HG02623 (cell line): ENCODE data around the gene GPR152.

Source experiments
- ATAC-seq: cut with Tn5 transposase; IDR thresholded peaks from one replicate; pipeline ENCODE4 v1.9.1; 2021; ENCODE audit warnings: moderate library complexity; ENCODE audit not compliant: unreplicated experiment

GPR152 gene

DNA sequence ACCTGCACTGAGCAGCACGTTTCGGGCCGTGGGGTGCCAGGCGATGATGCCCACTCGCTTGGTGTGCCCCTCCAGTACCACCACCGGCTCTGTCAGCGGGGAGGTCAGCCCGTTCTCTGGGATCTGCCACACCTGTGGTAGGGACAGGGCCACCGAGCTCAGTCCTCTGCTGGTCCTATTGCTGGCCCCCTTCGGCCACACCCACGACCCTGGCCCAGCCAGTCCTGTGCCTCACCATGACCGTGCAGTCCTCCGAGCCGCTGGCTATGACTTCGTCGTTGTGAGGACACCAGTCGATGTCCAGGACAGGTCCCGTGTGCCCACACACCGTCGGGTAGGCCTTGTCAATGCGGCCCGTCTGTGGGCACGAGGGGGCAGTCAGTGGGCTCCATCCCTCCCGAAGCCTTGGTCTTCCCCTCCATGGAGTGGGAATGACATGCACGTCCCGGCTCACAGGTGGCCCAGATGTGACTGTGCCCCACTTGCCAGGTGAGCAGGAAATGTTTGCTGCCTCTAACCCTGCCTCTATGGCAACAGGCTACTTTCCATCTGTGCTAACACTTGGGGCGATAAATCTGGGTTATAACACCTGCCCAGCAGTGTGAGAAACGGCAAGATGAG, 10.7 kb downstream of the GPR152 start:
- no peak for ATAC-seq

DNA sequence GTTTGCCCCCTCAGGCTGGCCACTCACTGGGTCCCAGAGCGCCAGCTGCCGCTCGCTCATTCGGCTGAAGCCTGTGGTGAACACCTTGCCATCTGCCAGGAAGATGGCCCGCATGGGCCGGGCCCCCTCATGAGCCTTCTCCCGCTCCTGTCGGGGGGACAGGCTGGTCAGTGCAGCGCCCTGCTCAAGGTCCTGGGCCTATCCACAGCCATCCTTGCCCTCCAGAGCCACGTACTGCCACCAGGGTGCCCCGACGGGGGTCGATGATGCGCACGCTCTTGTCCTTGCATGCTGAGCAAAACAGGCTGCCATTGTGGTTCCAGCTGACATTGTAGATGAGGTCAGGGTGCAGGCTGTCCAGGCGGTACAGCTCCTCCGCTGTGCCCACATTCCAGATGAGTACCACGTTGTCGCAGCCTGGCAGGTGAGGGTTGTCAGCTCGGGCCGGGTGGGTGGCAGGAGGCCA, 11.4 kb downstream of the GPR152 start:
- no peak for ATAC-seq

DNA sequence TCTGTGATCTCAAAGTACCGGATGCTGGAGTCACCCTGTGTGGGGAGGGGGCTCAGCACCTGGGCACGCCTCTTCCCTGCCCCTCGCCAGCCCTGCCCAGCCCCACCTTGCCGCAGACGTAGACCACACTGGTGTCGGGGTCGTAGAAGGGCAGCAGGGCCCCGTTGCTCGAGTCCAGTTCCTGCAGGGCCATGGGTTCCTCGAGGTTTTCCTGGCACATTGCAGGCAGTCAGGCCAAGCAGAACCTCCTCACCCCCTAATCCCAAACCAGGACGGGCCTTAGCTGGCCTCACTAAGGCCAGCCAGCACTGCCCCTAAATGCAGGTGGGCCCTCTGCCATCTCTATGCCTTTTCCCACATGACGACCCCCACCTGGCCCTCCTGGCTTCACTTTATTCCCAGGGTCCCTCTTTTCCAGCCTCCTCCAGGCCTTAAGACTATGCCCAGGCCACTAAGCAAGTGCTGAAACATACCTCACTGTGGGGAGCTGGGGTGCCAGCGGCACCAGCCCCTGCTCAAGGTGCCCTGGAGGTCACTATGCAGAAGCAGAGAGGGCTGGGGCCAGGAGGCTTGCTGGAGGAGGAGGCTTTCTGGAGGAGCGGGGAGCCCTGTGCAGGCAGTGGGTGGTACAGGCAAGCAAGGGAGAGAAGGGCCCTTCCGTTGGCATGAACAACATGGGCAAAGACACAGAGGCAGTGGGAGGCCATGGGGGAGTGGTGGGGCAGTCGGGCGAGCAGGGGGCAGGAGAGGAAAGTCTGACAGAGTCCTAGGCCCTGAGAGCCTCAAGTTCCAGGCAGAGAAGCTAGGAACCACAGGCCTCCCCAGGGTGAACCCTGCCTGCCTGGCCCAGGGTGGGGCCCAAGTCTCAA, 12.1 kb downstream of the GPR152 start:
- no peak for ATAC-seq

DNA sequence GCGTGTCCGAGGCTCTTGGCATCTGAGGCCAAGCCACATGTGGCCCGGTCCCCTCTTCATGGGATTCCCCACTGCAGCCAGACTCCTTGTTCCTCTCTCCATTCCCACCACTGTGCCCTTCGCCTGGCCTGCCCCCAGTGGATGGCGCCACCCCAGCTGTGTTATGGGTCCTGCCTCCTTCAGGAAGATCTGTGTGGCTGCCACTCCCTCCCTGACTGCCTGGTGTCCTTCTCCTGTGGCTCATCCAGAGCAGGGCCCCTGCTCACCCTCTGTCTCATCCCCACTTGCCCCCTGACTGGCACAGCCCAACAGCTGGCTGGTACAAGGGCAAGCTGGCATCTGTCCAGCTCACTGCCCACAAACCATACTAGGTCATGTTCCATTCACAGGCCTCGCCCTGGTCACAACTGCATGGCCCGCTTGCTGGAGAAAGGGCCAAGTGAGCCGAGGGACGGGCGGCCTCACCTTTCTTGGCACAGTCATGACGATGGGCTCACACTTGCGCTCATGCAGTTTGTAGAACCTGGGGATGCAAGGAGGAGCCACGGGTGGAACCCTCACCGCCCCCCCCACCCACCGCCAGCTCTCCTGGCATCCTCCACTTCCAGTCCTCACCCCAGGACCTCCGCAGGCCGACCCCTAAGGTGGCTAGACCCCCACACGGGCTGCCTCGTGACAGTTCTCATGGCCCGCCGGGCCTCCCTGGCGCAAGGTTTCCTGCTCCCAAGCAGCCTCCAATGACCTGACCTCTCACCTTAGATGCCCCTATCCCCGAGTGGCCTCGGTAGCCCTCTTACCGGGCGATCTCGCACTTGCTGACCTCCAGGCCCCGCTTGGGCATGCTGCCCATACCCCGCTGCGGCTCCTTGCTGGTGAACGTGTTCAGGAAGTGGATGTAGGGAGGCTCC, 13.0 kb downstream of the GPR152 start:
- ATAC-seq: no peak

DNA sequence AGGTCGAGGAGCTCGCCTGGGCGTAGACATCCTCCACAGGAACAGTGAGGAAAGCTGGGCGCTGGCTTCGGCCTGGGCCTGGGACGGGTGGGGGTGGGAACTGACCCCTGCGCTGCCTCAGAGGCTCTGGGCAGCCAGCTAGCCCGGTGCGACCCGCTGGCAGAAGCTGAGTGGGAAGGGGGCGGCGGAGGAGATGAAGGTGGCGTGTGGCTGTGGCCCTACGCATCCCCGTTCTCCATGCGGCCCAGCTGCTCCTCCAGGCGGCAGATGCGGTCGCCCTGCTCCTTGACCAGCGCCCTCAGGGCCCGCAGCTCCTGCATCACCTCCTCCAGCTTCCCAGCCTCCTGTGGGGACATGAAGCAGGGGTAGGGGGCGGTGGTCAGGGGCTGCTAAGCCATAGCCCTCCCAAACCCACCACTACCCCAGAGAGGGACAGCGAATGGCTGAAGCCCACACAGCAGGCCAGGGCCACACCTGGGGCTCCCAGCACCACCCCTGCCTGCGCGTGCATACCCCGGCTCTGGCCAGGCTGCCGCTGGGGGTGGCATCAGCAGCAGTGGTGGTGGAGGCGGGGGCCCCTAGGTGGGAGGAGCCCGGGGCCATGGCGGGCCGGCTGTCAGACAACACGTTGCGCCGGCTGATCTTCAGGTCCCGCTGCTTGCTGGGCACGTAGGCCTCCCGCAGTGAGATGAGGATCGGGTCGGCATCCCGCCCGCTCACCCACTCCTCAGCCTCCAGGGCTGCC, 14.2 kb downstream of the GPR152 start:
- no peak for ATAC-seq

DNA sequence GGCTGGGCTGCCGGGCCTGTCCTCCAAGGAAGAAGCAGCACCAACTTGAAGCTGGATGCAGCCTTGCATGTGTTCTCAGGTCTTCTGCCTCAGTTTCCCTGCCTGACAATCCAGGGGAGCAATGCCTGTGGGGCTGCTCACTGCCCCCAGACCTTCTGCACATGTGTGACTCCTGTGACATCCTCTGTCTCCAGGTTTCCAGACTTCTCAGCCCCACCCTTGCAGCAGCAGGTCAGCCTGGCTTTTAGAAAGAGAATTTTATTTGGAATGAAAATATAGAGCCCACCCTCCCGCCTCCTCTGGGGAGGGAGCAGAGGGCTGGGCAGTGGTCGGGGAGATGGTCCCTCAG, 14.7 kb downstream of the GPR152 start:
- no peak for ATAC-seq

DNA sequence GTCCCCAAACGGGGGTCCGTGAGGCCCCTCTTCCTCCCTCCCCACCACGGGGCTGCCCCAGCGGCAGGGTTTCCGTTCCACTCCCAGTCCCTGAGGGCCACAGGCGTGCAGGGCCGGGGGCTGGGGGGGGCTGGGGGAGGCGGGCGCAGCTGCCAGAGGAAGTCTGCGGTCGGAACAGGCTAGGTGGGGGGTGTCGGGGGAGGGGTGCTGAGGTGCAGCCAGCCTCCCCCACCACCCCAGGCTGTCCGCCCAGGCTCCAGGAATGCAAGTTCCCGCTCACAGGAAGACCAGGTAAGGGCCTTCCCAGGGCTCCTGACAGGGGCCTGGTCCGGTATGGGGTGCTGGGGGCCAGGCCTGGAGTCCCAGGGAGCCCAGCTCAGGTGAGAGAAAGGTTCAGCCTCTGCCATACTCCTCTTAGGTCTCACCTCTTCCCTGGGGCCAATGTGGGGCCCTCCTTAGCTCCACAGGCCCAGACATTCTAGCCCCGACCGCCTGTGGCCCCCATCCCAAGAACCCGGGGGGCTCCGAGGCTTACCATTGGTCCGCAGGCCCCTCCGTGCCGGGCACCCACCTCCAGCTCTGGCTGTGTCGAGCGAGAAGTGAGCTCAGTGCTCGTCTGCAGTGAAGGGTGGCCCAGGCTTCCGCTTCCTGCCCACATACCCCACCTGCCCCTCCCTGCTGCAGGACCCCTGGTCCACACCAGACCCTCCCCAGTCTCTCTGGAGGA, 15.3 kb downstream of the GPR152 start, which contains the start of gene PTPRCAP:
Gene PTPRCAP, minus strand, starts transcription at position 601 of the 727 bp plus-strand sequence. Its CDS starts 63 bp downstream, at position 538.
- ATAC-seq: no peak

DNA sequence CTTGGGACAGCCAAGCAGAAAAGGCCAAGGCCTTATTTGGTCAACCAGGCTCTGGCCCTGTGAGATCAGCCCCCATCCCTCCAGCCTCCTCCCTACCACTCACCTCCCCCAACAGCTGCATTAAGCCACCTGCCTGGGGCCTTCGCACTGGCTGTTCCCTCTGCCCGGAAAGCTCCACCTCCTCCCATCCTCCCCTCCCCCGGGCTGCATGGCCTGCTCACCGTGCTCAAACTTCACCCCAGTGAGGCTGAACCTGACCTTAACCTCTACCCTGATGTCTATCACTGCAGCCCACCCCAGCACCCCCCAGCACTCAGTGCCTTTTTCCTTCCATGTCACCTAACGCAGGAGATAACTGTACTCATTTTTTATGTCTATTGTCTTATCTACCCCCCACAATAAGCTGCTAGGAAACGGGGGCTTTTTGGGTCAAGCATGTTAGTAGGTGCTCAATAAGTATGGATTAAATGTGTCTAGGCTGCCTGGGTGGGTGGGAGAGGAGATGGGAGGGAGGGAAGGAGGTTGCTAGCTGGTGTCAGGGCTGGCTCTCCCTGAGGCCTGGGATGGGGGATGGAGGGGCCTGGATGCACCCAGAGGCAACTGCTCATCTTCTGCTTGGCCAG, 16.0 kb downstream of the GPR152 start:
- ATAC-seq: no peak

DNA sequence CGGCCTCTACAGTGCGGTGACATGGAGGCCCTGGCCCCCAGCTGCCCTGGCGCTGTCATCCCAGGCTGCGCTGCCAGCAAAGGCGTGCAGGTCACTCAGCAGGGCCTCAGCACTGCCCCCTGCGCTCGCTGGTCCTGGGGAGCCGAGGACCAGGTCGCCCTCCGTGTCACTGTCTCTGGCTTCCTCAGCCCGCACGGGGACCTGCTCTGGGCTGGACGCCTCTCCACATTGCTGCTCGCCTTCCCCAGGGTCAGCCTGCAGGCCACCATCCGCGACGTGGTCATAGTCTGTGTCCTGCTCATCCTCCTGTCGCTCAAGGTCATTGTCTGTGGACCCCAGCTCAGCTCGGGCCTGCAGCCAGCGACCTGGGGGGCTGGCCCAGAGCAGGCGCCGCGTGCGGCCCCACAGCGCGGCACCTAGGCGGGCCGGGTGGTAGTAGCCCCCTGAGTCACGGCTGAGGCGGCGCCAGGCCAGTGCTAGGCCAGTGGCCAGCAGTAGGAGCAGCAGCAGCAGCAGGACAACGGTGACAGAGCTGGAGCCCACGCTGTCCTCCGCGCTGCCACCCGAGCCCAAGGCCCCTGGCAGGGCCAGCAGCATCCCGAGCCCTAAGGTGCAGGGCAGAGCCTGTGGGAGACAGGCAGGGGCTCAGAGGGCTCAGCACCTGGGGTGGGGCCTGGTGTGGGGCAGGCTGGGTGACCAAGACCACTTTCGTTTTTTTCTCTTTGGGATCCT, 16.6 kb downstream of the GPR152 start:
- no peak for ATAC-seq

DNA sequence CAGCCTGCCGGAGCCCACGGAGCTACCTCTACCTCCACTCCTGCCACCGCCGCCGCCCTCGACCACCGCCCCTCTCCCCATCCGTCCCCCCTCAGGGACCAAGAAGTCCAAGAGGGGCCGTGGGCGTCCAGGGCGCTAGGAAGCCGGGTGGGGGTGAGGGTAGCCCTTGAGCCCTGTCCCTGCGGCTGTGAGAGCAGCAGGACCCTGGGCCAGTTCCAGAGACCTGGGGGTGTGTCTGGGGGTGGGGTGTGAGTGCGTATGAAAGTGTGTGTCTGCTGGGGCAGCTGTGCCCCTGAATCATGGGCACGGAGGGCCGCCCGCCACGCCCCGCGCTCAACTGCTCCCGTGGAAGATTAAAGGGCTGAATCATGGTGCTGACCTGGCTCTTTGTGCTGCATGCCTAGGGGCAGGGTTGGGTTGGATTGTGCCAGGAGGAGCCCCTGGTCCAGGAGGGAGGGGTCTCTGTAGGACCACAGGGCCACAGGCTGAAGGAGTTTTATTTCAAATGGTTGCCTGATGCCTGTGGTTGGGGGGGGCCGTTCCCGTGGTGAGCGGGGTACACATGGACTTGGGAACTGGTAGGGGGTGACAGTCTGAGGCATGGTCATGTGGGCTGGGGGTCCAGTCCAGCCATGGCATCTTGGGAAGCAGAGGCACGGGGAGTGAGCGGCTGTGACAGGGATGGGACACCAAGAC, 17.4 kb downstream of the GPR152 start:
- ATAC-seq: no peak

DNA sequence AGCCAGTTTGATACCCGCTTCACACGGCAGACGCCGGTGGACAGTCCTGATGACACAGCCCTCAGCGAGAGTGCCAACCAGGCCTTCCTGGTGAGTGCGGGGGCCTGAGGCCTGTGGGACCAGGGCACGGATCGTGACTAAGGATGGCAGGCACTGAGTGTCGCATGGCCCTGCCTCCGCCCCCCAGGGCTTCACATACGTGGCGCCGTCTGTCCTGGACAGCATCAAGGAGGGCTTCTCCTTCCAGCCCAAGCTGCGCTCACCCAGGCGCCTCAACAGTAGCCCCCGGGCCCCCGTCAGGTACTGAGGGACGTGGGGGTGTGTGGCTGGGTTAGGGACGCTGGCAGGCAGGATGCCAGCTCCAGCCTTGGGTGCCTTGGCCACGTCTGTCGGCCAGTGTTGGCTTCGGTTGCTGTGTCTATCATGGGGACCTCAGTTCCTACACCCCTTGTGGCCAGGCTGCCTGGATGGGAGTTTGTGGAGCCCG, 18.1 kb downstream of the GPR152 start:
- ATAC-seq: no peak

DNA sequence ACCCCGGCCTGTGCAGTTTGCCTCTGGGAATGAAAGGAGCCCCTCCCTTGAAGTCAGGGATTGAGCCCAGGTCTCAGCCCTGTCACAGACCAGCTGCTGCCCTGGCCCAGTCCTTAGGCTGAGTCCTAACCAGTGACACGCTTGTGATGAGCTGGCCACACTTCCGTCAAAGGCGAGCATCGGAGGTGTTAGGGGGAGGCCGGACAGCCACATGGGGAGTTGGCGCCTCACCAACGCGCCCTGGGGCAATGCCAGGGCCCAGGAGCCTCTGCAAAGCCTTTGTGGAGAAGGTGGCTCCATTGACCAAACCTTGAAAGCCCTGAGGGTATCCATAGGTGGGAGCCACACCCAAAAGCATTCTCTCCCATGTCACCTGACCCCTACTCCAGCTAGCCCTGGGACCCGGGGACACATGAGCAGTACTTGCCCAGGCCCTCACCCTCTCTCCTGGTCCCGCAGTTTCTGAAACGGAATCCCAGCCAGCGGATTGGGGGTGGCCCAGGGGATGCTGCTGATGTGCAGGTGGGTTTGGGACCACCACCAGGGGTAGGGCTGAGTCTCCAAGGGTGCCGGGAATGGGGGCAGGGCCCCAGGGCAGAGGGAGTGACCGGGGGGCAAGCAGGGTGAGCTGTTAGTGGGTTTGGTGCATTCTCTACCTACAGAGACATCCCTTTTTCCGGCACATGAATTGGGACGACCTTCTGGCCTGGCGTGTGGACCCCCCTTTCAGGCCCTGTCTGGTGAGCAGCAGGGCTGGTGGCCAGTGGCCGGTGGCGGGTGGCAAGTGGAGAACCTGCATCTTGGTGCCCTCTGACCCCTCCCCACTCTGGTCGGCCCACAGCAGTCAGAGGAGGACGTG, 18.8 kb downstream of the GPR152 start:
- ATAC-seq: no peak

DNA sequence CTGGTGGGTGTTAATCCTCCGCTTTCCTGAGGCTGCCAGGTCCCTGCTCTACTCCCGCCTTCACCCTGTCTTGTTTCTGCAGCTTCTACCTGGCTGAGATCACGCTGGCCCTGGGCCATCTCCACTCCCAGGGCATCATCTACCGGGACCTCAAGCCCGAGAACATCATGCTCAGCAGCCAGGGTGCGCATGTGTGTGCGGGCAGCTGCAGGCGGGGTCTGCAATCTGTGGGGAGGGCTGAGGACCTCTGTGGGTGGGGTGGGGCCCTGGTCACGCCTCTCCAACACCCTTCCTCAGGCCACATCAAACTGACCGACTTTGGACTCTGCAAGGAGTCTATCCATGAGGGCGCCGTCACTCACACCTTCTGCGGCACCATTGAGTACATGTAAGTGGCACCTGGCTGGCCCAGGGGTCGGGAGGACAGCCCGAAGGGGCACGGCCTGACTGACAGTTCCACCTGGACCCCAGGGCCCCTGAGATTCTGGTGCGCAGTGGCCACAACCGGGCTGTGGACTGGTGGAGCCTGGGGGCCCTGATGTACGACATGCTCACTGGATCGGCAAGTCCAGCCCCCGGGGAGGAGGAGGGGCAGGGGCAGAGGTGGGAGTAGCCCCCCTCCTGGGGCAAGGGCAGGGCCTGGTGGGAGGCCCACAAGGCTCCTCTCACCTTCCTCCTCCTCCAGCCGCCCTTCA, 19.7 kb downstream of the GPR152 start:
- no peak for ATAC-seq

DNA sequence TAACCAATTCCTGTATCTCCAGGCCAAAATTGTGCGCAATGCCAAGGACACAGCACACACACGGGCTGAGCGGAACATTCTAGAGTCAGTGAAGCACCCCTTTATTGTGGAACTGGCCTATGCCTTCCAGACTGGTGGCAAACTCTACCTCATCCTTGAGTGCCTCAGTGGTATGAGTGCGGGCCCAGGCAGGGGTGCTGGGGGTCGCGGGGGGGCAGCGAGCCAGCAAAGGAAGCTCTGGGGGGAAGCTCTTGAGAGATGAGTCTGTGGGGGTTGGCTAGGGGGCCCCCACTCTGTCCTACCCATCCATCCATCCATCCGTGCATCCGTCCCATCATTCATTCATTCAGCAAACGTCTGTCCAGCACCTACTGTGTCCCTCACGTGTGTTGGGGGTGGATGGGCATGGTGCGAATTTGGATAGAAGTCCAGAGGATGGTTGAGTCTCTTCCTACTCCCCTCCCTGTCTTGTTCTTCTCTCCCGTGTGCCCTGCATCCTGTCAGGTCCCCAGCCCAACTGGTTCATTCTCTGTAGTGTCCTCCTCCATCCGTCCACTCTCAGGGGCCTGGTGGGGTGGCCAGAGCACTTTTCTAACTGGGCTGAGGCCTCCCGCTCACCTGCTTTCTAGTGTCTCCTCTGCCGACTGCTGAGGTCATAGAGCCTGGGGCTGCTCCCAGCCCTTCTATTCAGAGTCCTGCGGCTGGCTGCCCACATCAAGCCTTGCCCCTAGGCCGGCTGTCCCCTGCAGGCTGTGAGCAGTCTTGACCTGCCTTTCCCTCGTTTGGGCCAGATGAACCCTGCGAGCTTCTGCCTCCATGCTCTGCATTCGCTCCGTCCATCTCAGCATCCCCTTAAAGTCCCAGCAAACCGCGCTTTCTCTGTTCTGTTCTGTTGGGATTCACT, 20.9 kb downstream of the GPR152 start:
- ATAC-seq: no peak

DNA sequence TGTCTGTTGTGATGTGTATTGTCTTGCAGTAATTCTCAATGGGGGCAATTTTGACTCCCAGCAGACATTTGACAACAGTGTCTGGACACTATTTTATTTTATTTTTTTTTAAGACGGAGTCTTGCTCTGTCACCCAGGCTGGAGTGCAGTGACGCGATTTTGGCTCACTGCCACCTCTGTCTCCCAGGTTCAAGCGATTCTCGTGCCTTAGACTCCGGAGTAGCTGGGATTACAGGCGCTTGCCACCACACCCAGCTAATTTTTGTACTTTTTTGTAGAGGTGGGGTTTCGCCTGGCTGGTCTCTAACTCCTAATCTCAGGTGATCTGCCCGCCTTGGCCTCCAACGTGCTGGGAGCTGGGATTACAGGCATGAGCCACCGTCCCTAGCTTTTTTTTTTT, 22.8 kb downstream of the GPR152 start:
- ATAC-seq: no peak
